HepG2 (cell line): ENCODE data around the gene CCDC38. TPM values are rescaled to one million over a fixed set of nuclear protein-coding genes. Genes with fewer than 3 reads are reported as not detected.
A peak's percentile ranks its signal among the peaks of the same experiment; 100 is the strongest.

Experiments used
- ATAC-seq: fragments of 200-7000 bp; cut with Tn5 transposase; 3 replicates; pipeline ENCODE4 v1.9.1; 2020; ENCODE audit warnings: mild to moderate bottlenecking, moderate library complexity
- BruUV-seq: library from RNA; stranded (reverse); fragments of 400-500 nt; replicated peaks from 2 replicates; lab custom pipeline; 2021; lab: Mats Ljungman, UMichigan
- CTCF ChIA-PET: fragments of 300-600 bp; formaldehyde crosslinking; extraction: SDS; loops from one replicate; lab custom pipeline; 2021; ENCODE audit warnings: low total read pairs, inconsistent platforms, low intra/inter-chr PET ratio; lab: Yijun Ruan, JAX
- POLR2A ChIA-PET: fragments of 350-600 bp; sonication (Branson Sonifier 250); formaldehyde crosslinking; loops from one replicate; lab custom pipeline; 2020; ENCODE audit warnings: antibody characterized with exemption, inconsistent platforms; lab: Yijun Ruan, JAX
- DNase-seq: peaks from one replicate; pipeline ENCODE4 v3.0.0-alpha.2; 2015; ENCODE audit warnings: low spot score
- FAIRE-seq: peaks from 3 replicates; lab custom pipeline; 2011; peaks lifted over from hg19 to GRCh38; lab: Jason Lieb, UNC
- H2AFZ ChIP-seq: one replicate; pipeline ENCODE4 v1.6.1; 2011; ENCODE audit warnings: low read length, inconsistent platforms
- H3K27ac ChIP-seq: fragments of 300-600 bp; 3 replicates; pipeline ENCODE4 v1.8.0; 2011; ENCODE audit warnings: mixed run types, mild to moderate bottlenecking, mixed read lengths, low read length, inconsistent platforms; ENCODE audit not compliant: insufficient read depth; ENCODE audit errors: extremely low read length
- H3K27me3 ChIP-seq, 2 experiments: fragments of 200-600 bp in 1 of 2; 2 replicates in 1 of 2; 3 replicates in 1 of 2; pipeline versions ENCODE4 v1.6.0 to v1.8.0; 2011; ENCODE audit warnings: low read length in 2 of 2, mild to moderate bottlenecking in 2 of 2, moderate library complexity in 2 of 2, inconsistent platforms in 1 of 2; ENCODE audit not compliant: insufficient read depth in 2 of 2, control insufficient read depth in 1 of 2
- H3K36me3 ChIP-seq, 2 experiments: fragments of 200-600 bp in 1 of 2; replicated peaks in 1 of 2; 2 replicates in 1 of 2; 3 replicates in 1 of 2; pipeline versions ENCODE4 v1.5.1 to v1.8.0; 2011; ENCODE audit warnings: low read length in 2 of 2, inconsistent platforms in 1 of 2; ENCODE audit not compliant: insufficient read depth in 2 of 2, control insufficient read depth in 1 of 2
- H3K4me1 ChIP-seq: 2 replicates; pipeline ENCODE4 v1.5.1; 2012; ENCODE audit warnings: low read length, inconsistent platforms; ENCODE audit not compliant: insufficient read depth
- H3K4me2 ChIP-seq: 2 replicates; pipeline ENCODE4 v1.6.0; 2011; ENCODE audit warnings: low read depth, low read length, inconsistent platforms
- H3K4me3 ChIP-seq, 3 experiments: fragments of 200-600 bp in 1 of 3; sonication (generic), shearing (Covaris generic) in 1 of 3; replicated peaks in 1 of 3; 2 replicates each; pipeline ENCODE4 v1.5.1; 2011 to 2016; ENCODE audit warnings: low read length in 3 of 3, inconsistent platforms in 2 of 3, low read depth in 2 of 3, mild to moderate bottlenecking in 2 of 3, control low read depth in 1 of 3, mixed read lengths in 1 of 3; ENCODE audit not compliant: insufficient read depth in 1 of 3
- H3K79me2 ChIP-seq: one replicate; pipeline ENCODE4 v1.6.1; 2011; ENCODE audit warnings: low read length, inconsistent platforms; ENCODE audit not compliant: insufficient read depth
- H3K9ac ChIP-seq: 2 replicates; pipeline ENCODE4 v1.6.0; 2011; ENCODE audit warnings: mild to moderate bottlenecking, low read depth, low read length, inconsistent platforms; ENCODE audit not compliant: insufficient read depth
- H3K9me3 ChIP-seq: 2 replicates; pipeline ENCODE4 v1.5.1; 2012; ENCODE audit warnings: mild to moderate bottlenecking, low read length
- H4K20me1 ChIP-seq: 2 replicates; pipeline ENCODE4 v1.6.0; 2011; ENCODE audit warnings: inconsistent platforms, mild to moderate bottlenecking, low read length, moderate library complexity; ENCODE audit not compliant: insufficient read depth
- CEBPG ChIP-seq: IDR thresholded peaks from 2 replicates; pipeline ENCODE4 v1.6.1; 2016
- EED ChIP-seq: sonication (generic); formaldehyde crosslinking; IDR thresholded peaks from 2 replicates; pipeline ENCODE4 v1.5.0; 2020; ENCODE audit warnings: mild to moderate bottlenecking, missing genetic modification reagents
- ZNF101 ChIP-seq: sonication (generic); formaldehyde crosslinking; IDR thresholded peaks from 2 replicates; pipeline ENCODE4 v1.4.0; 2020; ENCODE audit warnings: mild to moderate bottlenecking, low read depth, missing genetic modification reagents, borderline replicate concordance
- ZNF121 ChIP-seq: sonication (generic); formaldehyde crosslinking; IDR thresholded peaks from 2 replicates; pipeline ENCODE4 v1.5.0; 2020; ENCODE audit warnings: mild to moderate bottlenecking, missing genetic modification reagents
- ZNF839 ChIP-seq: sonication (generic); formaldehyde crosslinking; IDR thresholded peaks from 2 replicates; pipeline ENCODE4 v1.4.0; 2020; ENCODE audit warnings: missing genetic modification reagents, mild to moderate bottlenecking, borderline replicate concordance
- WGBS: methylation state at CpG from one replicate; pipeline ENCODE4 v1.1.6; 2017; ENCODE audit warnings: low lambda C conversion rate; 5-methylcytosine and 5-hydroxymethylcytosine counted together
- in situ Hi-C: cut with HindIII; loops from 2 replicates; pipeline ENCODE4 v1.10.0; 2017; ENCODE audit warnings: low pct_unique_long_range_greater_than_20kb; ENCODE audit not compliant: extremely low pct_ligation_motif_present
- intact Hi-C: fragments of 100-400 bp; cut with micrococcal nuclease; formaldehyde crosslinking; loops from one replicate; pipeline ENCODE4 v1.10.0; 2022; ENCODE audit not compliant: unreplicated experiment
- polyA plus RNA-seq, 8 experiments: library from polyadenylated mRNA; depleted of rRNA in 3 of 8; stranded (reverse) in 7 of 8; unstranded in 1 of 8; fragments of >200 nt; fragmentation: Illumina TruSeq in 4 of 8; extraction: Trizol in 4 of 8; gene quantifications; 2 replicates each; pipeline versions ENCODE4 v1.2.1 to v1.2.3, GENCODE V29; 2011 to 2016; ENCODE audit warnings: low read depth in 4 of 8, missing spikeins in 1 of 8, mixed read lengths in 1 of 8; ENCODE audit not compliant: insufficient read depth in 1 of 8
- total RNA-seq, 5 experiments: library from RNA; depleted of rRNA; stranded (reverse); fragments of >200 nt; fragmentation: Illumina TruSeq; extraction: Trizol; gene quantifications; 2 replicates each; pipeline ENCODE4 v1.2.3, GENCODE V29; 2016; ENCODE audit warnings: low read depth in 1 of 5
- TF ChIP-seq, protein P1 (sequence below): sonication (generic); IDR thresholded peaks from 2 replicates; pipeline ENCODE4 v1.6.1; 2016; ENCODE audit warnings: low read depth, borderline replicate concordance
- TF ChIP-seq, protein P2 (sequence below): IDR thresholded peaks from 2 replicates; pipeline ENCODE4 v1.6.1; 2016; ENCODE audit warnings: missing biosample characterization, missing genetic modification reagents, low read depth
- TF ChIP-seq, protein P3 (sequence below): sonication (generic); formaldehyde crosslinking; IDR thresholded peaks from 2 replicates; pipeline ENCODE4 v1.4.0; 2020; ENCODE audit warnings: missing genetic modification reagents

Gene CCDC38
- total and polyA plus RNA-seq, 2 of the 13 experiments (the other 11 are each of a cell fraction or from before 2014, with no cell fraction given) = 0.24 to 0.32 TPM

DNA sequence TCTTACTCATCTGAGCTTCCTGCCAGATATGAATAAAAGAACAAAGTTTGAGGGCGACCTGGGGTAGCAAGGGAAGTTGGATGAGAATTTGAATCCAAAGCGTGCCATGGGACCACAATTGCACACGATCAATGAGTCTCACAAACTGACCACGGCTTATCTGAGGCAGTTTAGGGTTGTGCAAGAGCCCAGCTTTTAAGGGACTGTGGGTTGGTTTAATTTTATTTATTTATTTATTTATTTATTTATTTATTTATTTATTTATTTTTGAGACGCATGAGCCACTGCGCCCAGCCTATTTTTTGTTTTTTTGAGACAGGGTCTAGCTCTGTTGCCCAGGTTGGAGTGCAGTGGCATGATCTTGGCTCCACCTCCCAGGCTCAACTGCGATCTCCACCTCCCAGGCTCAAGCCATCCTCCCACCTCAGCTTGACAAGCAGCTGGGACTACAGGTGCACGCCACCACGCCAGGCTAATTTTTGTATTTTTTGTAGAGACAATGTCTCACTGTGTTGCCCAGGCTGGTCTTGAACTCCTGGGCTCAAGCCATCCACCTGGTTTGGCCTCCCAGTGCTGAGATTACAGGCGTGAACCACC, 1.8 kb upstream of the CCDC38 start:
- H2AFZ ChIP-seq = no peak overlapping the region
- intact Hi-C loops = no loop called here
- H3K9ac ChIP-seq = peak overlapping the region; percentile 85
- DNase-seq = no peak
- H3K4me1 ChIP-seq = peaks cover 49% of the 10 kb centered on the region
- POLR2A ChIA-PET = interaction anchor here (1.1 to 4.7 kb wide), 10 partner anchors 9 to 54 kb away, joined by 5 to 92 read pairs (median 15); partner anchors contain the start of gene HAL
- in situ Hi-C loops = no loop called here
- peaks cover 15% of the 10 kb centered on the region for H3K79me2 ChIP-seq
- no TSS peak for BruUV-seq
- H3K27ac ChIP-seq = peak overlapping the region; percentile 88
- FAIRE-seq = no peak
- CTCF ChIA-PET = no interaction called here
- WGBS = 50% methylated on average over 10 of the region's 10 CpGs
- peak overlapping the region; percentile 94 for H3K4me2 ChIP-seq
- ATAC-seq = no peak
- TF ChIP-seq, protein P1, sequence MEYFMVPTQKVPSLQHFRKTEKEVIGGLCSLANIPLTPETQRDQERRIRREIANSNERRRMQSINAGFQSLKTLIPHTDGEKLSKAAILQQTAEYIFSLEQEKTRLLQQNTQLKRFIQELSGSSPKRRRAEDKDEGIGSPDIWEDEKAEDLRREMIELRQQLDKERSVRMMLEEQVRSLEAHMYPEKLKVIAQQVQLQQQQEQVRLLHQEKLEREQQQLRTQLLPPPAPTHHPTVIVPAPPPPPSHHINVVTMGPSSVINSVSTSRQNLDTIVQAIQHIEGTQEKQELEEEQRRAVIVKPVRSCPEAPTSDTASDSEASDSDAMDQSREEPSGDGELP = peak; percentile 16; the same call in 1 of the 2 replicates
- TF ChIP-seq CEBPG (CRISPR knock-in tag) (peak; percentile 11; the same call in 1 of the 2 replicates), EED (no peak), ZNF121 (CRISPR knock-in tag) (peak; percentile 90)
- TF ChIP-seq, all 625 proteins: peak for 3
- H3K36me3 ChIP-seq = no peaks in the 10 kb centered on the region
- H3K9me3 ChIP-seq = no peaks in the 10 kb centered on the region
- peak overlapping the region; percentile 72 to 92 (median 86) for H3K4me3 ChIP-seq
- no peaks in the 10 kb centered on the region for H4K20me1 ChIP-seq
- H3K27me3 ChIP-seq = no peaks in the 10 kb centered on the region; a peak in 1 of 5 replicates

DNA sequence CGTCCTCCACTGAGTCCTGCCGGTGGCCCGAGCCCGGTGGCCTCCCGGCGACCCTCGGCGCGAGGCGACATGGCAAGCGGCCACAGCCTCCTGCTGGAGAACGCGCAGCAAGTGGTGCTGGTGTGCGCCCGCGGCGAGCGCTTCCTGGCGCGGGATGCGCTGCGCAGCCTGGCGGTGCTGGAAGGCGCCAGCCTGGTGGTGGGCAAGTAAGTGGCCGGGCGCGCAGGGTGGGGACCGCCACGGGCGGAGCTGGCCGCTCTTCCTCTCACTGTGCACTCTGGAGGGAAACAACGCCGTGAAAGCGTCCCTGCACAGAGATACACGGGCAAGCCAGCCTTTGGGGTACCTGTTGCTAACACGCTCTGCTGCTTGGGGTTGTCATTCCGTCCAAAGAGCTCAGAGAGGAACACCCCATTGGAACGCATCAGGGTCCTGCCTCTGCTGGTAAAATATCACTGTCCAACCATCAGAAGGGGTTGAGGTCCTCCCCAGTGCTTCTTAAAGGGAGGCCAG, 972 bp upstream of the CCDC38 start, which contains the start of gene AMDHD1:
Gene AMDHD1, plus strand, starts transcription at position 2 of the 513 bp plus-strand sequence. Its CDS starts 68 bp downstream, at position 70.
- Histone ChIP-seq H3K4me3 (peak within 1 kb of the TSS; percentile 72 to 92 (median 86)), H3K4me1 (peaks cover 53% of the 10 kb centered on the region), H4K20me1 (no peaks in the 10 kb centered on the region), H3K79me2 (peaks cover 15% of the 10 kb centered on the region), H3K9ac (peak within 1 kb of the TSS; percentile 85), H3K27ac (peak within 1 kb of the TSS; percentile 88), H3K36me3 (no peaks in the 10 kb centered on the region), H3K9me3 (no peaks in the 10 kb centered on the region), H3K4me2 (peak within 1 kb of the TSS; percentile 94), H3K27me3 (no peaks in the 10 kb centered on the region; a peak in 1 of 5 replicates), H2AFZ (no peak within 1 kb of the TSS)
- ATAC-seq (peak; percentile 83), FAIRE-seq (peak; percentile 4), DNase-seq (peak; percentile 45)
- no CpG with 5 or more reads among the region's 38 CpGs for whole genome bisulfite sequencing
- intact Hi-C loops = loop anchor here (2.0 kb wide), 1 partner anchor 53 kb away; the partner anchor contains the start of gene HAL
- ChIA-PET POLR2A (interaction anchor here (0.5 to 4.7 kb wide), 16 partner anchors 10 to 330 kb away, joined by 3 to 92 read pairs (median 9); partner anchors contain the start of gene HAL), CTCF (no interaction called here)
- in situ Hi-C loops = no loop called here
- BruUV-seq = no TSS peak
- TF ChIP-seq ZNF839 (CRISPR knock-in tag) (peak; percentile 15; the same call in 1 of the 2 replicates), ZNF101 (CRISPR knock-in tag) (no peak)
- TF ChIP-seq, protein P2, sequence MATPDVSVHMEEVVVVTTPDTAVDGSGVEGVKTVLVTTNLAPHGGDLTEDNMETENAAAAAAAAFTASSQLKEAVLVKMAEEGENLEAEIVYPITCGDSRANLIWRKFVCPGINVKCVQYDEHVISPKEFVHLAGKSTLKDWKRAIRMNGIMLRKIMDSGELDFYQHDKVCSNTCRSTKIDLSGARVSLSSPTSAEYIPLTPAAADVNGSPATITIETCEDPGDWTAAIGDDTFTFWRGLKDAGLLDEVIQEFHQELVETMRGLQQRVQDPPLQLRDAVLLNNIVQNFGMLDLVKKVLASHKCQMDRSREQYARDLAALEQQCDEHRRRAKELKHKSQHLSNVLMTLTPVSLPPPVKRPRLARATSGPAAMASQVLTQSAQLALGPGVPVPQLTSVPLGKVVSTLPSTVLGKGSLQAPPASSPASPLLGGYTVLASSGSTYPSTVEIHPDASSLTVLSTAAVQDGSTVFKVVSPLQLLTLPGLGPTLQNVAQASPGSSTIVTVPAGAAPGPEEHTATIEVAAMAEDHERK (CRISPR knock-in tag) = no peak
- TF ChIP-seq, protein P3, sequence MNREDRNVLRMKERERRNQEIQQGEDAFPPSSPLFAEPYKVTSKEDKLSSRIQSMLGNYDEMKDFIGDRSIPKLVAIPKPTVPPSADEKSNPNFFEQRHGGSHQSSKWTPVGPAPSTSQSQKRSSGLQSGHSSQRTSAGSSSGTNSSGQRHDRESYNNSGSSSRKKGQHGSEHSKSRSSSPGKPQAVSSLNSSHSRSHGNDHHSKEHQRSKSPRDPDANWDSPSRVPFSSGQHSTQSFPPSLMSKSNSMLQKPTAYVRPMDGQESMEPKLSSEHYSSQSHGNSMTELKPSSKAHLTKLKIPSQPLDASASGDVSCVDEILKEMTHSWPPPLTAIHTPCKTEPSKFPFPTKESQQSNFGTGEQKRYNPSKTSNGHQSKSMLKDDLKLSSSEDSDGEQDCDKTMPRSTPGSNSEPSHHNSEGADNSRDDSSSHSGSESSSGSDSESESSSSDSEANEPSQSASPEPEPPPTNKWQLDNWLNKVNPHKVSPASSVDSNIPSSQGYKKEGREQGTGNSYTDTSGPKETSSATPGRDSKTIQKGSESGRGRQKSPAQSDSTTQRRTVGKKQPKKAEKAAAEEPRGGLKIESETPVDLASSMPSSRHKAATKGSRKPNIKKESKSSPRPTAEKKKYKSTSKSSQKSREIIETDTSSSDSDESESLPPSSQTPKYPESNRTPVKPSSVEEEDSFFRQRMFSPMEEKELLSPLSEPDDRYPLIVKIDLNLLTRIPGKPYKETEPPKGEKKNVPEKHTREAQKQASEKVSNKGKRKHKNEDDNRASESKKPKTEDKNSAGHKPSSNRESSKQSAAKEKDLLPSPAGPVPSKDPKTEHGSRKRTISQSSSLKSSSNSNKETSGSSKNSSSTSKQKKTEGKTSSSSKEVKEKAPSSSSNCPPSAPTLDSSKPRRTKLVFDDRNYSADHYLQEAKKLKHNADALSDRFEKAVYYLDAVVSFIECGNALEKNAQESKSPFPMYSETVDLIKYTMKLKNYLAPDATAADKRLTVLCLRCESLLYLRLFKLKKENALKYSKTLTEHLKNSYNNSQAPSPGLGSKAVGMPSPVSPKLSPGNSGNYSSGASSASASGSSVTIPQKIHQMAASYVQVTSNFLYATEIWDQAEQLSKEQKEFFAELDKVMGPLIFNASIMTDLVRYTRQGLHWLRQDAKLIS (CRISPR knock-in tag) = 0 out of 2 replicates have a peak, but pooled peaks have one; percentile 47
